SK-N-SH (cell line): ENCODE results near the gene PRKCG. TPM values are rescaled to one million over a fixed set of nuclear protein-coding genes. Genes with fewer than 3 reads are reported as not detected.

Experiments
- CTCF ChIA-PET: fragments of 300-600, 350-600 bp; formaldehyde crosslinking; extraction: SDS; loops from one replicate; lab custom pipeline; 2021; lab: Yijun Ruan, JAX
- POLR2A ChIA-PET: fragments of 350-600 bp; sonication (Branson Sonifier 250); formaldehyde crosslinking; extraction: SDS; loops from one replicate; lab custom pipeline; 2020; ENCODE audit warnings: antibody characterized with exemption, inconsistent platforms; lab: Yijun Ruan, JAX
- DNase-seq: peaks from one replicate; pipeline ENCODE4 v3.0.0; 2012
- H2AFZ ChIP-seq: fragments of 200-600 bp; sonication (generic); 2 replicates; pipeline ENCODE4 v1.8.1; 2016; ENCODE audit warnings: antibody characterized with exemption, mild to moderate bottlenecking, low read depth
- H3F3A ChIP-seq: fragments of 200-600 bp; sonication (generic); replicated peaks from 2 replicates; pipeline ENCODE3; 2016; ENCODE audit warnings: antibody characterized with exemption, mild to moderate bottlenecking; ENCODE audit not compliant: insufficient read depth
- H3K27ac ChIP-seq, 2 experiments: fragments of 200-500 bp in 1 of 2; fragments of 200-600 bp in 1 of 2; sonication (Bioruptor generic) in 1 of 2; sonication (generic), shearing (Covaris generic) in 1 of 2; 2 replicates each; pipeline versions ENCODE4 v1.5.1 to v1.6.1; 2014 to 2016; ENCODE audit warnings: low read depth in 2 of 2, inconsistent platforms in 1 of 2, low read length in 1 of 2, mild to moderate bottlenecking in 1 of 2, mixed read lengths in 1 of 2
- H3K27me3 ChIP-seq: fragments of 200-600 bp; sonication (generic), shearing (Covaris generic); 2 replicates; pipeline ENCODE4 v1.6.1; 2016; ENCODE audit warnings: mixed run types; ENCODE audit not compliant: insufficient read depth
- H3K36me3 ChIP-seq, 2 experiments: fragments of 200-500 bp in 1 of 2; fragments of 200-600 bp in 1 of 2; sonication (Bioruptor generic) in 1 of 2; sonication (generic) in 1 of 2; replicated peaks in 1 of 2; 2 replicates each; pipeline versions ENCODE3 to v1.5.1; 2014 to 2016; ENCODE audit warnings: low read length in 1 of 2, mild to moderate bottlenecking in 1 of 2; ENCODE audit not compliant: insufficient read depth in 2 of 2, control insufficient read depth in 1 of 2
- H3K4me1 ChIP-seq, 2 experiments: fragments of 200-500 bp in 1 of 2; fragments of 200-600 bp in 1 of 2; sonication (Bioruptor generic) in 1 of 2; sonication (generic), shearing (Covaris generic) in 1 of 2; 2 replicates each; pipeline versions ENCODE4 v1.5.1 to v1.6.1; 2014 to 2016; ENCODE audit warnings: low read depth in 1 of 2, low read length in 1 of 2, mixed run types in 1 of 2; ENCODE audit not compliant: insufficient read depth in 2 of 2, control insufficient read depth in 1 of 2
- H3K4me2 ChIP-seq: fragments of 200-600 bp; sonication (generic), shearing (Covaris generic); 2 replicates; pipeline ENCODE4 v1.6.1; 2017; ENCODE audit warnings: mixed run types
- H3K4me3 ChIP-seq, 2 experiments: fragments of 200-500 bp in 1 of 2; fragments of 200-600 bp in 1 of 2; sonication (Bioruptor generic) in 1 of 2; sonication (generic), shearing (Covaris generic) in 1 of 2; 2 replicates each; pipeline versions ENCODE4 v1.5.1 to v1.8.1; 2014 to 2016; ENCODE audit warnings: low read depth in 2 of 2, inconsistent platforms in 1 of 2, low read length in 1 of 2, mild to moderate bottlenecking in 1 of 2, mixed read lengths in 1 of 2, moderate library complexity in 1 of 2
- H3K79me2 ChIP-seq: fragments of 200-600 bp; sonication (generic); 2 replicates; pipeline ENCODE4 v1.8.1; 2017; ENCODE audit warnings: mild to moderate bottlenecking; ENCODE audit not compliant: insufficient read depth
- H3K9ac ChIP-seq: fragments of 200-600 bp; sonication (generic); 2 replicates; pipeline ENCODE4 v1.6.1; 2017; ENCODE audit warnings: mixed run types
- H3K9me2 ChIP-seq: fragments of 200-600 bp; sonication (generic); 2 replicates; pipeline ENCODE4 v1.6.1; 2017; ENCODE audit warnings: mixed run types
- H3K9me3 ChIP-seq: fragments of 200-600 bp; sonication (generic); 2 replicates; pipeline ENCODE4 v1.6.1; 2017; ENCODE audit warnings: mixed run types, mild to moderate bottlenecking, moderate library complexity
- H4K20me1 ChIP-seq: fragments of 200-600 bp; sonication (generic); 2 replicates; pipeline ENCODE4 v1.6.1; 2017; ENCODE audit warnings: mild to moderate bottlenecking, mixed run types; ENCODE audit not compliant: insufficient read depth
- EP300 ChIP-seq, 2 experiments: IDR thresholded peaks; 2 replicates each; pipeline versions ENCODE4 v1.4.0 to v1.6.1; 2012; ENCODE audit warnings: borderline replicate concordance in 1 of 2, low read depth in 1 of 2, low read length in 1 of 2
- EZH2phosphoT487 ChIP-seq: fragments of 200-600 bp; sonication (generic); IDR thresholded peaks from 2 replicates; pipeline ENCODE4 v1.6.1; 2017; ENCODE audit warnings: low read depth, mixed run types, mild to moderate bottlenecking, antibody characterized with exemption, moderate library complexity, borderline replicate concordance
- FOSL2 ChIP-seq: IDR thresholded peaks from 2 replicates; pipeline ENCODE4 v1.4.0; 2012; ENCODE audit warnings: low read depth, mild to moderate bottlenecking, moderate library complexity, borderline replicate concordance
- FOXM1 ChIP-seq: IDR thresholded peaks from 2 replicates; pipeline ENCODE4 v1.4.0; 2012; ENCODE audit warnings: low read depth, mild to moderate bottlenecking
- JUND ChIP-seq: IDR thresholded peaks from 2 replicates; pipeline ENCODE4 v1.4.0; 2012
- NFIC ChIP-seq: IDR thresholded peaks from 2 replicates; pipeline ENCODE4 v1.4.0; 2012; ENCODE audit warnings: borderline replicate concordance
- NRF1 ChIP-seq: IDR thresholded peaks from 2 replicates; pipeline ENCODE4 v1.6.1; 2012; ENCODE audit warnings: low read depth, mild to moderate bottlenecking, low read length
- POLR2AphosphoS5 ChIP-seq: IDR thresholded peaks from 2 replicates; pipeline ENCODE4 v1.6.1; 2012; ENCODE audit warnings: low read depth, low read length
- RAD21 ChIP-seq: IDR thresholded peaks from 2 replicates; pipeline ENCODE4 v1.6.1; 2012; ENCODE audit warnings: mild to moderate bottlenecking, low read length
- RFX5 ChIP-seq: IDR thresholded peaks from 2 replicates; pipeline ENCODE4 v1.6.1; 2012; ENCODE audit warnings: mild to moderate bottlenecking, improper control_type of control experiment, low read length
- RXRA ChIP-seq: IDR thresholded peaks from 2 replicates; pipeline ENCODE4 v1.4.0; 2012; ENCODE audit warnings: low read depth, mild to moderate bottlenecking, borderline replicate concordance
- SIN3A ChIP-seq: IDR thresholded peaks from 2 replicates; pipeline ENCODE4 v1.6.1; 2012; ENCODE audit warnings: low read depth, mild to moderate bottlenecking, low read length, moderate library complexity, borderline replicate concordance
- SMC3 ChIP-seq: IDR thresholded peaks from 2 replicates; pipeline ENCODE4 v1.6.1; 2012; ENCODE audit warnings: low read depth, low read length, improper control_type of control experiment
- TCF12 ChIP-seq: IDR thresholded peaks from 2 replicates; pipeline ENCODE4 v1.4.0; 2012
- TEAD4 ChIP-seq: IDR thresholded peaks from 2 replicates; pipeline ENCODE4 v1.4.0; 2012; ENCODE audit warnings: mild to moderate bottlenecking, borderline replicate concordance; ENCODE audit not compliant: insufficient read depth
- YY1 ChIP-seq: IDR thresholded peaks from 2 replicates; pipeline ENCODE4 v1.4.0; 2012; ENCODE audit warnings: low read depth, mild to moderate bottlenecking
- WGBS: methylation state at CpG from one replicate; pipeline ENCODE4 v1.1.6; 2017; ENCODE audit warnings: low lambda C conversion rate; 5-methylcytosine and 5-hydroxymethylcytosine counted together
- polyA plus RNA-seq, 3 experiments: library from polyadenylated mRNA; depleted of rRNA; stranded (reverse); fragments of >200 nt; gene quantifications; 2 replicates each; pipeline ENCODE4 v1.2.3, GENCODE V29; 2012
- TF ChIP-seq, protein P1 (sequence below): IDR thresholded peaks from 2 replicates; pipeline ENCODE4 v1.4.0; 2012; ENCODE audit warnings: low read depth, borderline replicate concordance
- TF ChIP-seq, protein P2 (sequence below): fragments of 150-350 bp; IDR thresholded peaks from 2 replicates; pipeline ENCODE4 v1.6.1; 2017; ENCODE audit warnings: antibody characterized with exemption, low read length, low read depth, borderline replicate concordance
- TF ChIP-seq, protein P3 (sequence below): IDR thresholded peaks from 2 replicates; pipeline ENCODE4; 2012
- TF ChIP-seq, protein P4 (sequence below): IDR thresholded peaks from 2 replicates; pipeline ENCODE4 v1.4.0; 2012; ENCODE audit warnings: low read depth, borderline replicate concordance

The PRKCG gene
- polyA plus RNA-seq, 1 of the 3 experiments (the other 2 are of a cell fraction), result 0.08 TPM

DNA sequence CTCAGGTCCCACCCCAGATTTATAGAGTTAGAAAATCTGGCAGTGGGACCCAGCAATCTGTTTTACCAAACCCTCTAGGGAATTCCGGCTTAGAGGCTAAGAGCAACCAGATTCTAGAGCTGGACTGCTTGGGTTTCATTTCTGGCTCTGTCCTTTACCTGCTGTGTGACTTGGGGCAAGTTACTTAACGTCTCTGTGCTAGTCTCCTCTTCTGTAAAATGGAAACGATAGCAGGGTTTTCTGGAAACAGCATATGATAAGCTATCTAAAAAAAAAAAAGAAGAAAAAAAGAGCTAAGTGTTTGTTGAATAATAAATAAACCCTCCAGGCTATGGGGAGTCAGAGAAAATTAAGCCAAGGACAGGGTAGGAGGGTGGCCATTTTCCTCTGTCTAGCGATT, 15.5 kb downstream of the PRKCG start (continued):
- TF ChIP-seq, protein P1, sequence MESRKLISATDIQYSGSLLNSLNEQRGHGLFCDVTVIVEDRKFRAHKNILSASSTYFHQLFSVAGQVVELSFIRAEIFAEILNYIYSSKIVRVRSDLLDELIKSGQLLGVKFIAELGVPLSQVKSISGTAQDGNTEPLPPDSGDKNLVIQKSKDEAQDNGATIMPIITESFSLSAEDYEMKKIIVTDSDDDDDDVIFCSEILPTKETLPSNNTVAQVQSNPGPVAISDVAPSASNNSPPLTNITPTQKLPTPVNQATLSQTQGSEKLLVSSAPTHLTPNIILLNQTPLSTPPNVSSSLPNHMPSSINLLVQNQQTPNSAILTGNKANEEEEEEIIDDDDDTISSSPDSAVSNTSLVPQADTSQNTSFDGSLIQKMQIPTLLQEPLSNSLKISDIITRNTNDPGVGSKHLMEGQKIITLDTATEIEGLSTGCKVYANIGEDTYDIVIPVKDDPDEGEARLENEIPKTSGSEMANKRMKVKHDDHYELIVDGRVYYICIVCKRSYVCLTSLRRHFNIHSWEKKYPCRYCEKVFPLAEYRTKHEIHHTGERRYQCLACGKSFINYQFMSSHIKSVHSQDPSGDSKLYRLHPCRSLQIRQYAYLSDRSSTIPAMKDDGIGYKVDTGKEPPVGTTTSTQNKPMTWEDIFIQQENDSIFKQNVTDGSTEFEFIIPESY, result no peak
- TF ChIP-seq FOXM1 (no peak), NFIC (no peak), RXRA (no peak)

DNA sequence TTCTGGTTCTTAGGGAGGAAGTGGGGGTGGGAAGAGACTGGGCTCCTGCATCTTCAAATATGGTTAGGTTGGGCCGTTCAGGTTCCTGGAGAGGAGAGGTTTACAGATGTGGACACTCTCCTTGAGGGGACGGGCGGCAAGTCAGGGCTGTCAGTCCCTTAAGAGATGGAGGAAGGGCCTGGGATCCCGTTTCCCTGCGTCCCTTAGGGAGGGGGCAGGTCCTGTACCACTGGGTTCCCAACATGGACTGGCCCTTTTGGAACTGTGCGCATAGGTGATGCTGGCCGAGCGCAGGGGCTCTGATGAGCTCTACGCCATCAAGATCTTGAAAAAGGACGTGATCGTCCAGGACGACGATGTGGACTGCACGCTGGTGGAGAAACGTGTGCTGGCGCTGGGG, 16.2 kb downstream of the PRKCG start:
- ChIA-PET CTCF (interaction anchor here (1.0 to 2.4 kb wide), 6 partner anchors 9 to 132 kb away, joined by 3 to 11 read pairs (median 5); no protein-coding TSS in a partner anchor), POLR2A (interaction anchor here (0.7 kb wide), 1 partner anchor 19 kb away, joined by 3 read pairs; no protein-coding TSS in a partner anchor)
- no peak overlapping the region for H2AFZ ChIP-seq
- no peaks in the 10 kb centered on the region for H4K20me1 ChIP-seq
- no peak overlapping the region for H3K4me2 ChIP-seq
- H3K79me2 ChIP-seq, result no peaks in the 10 kb centered on the region
- H3K27me3 ChIP-seq, result peaks cover 48% of the 10 kb centered on the region
- H3K9me3 ChIP-seq, result no peaks in the 10 kb centered on the region
- H3K9ac ChIP-seq, result no peak overlapping the region
- no peaks in the 10 kb centered on the region for H3F3A ChIP-seq
- H3K27ac ChIP-seq, result no peak overlapping the region
- H3K36me3 ChIP-seq, result no peaks in the 10 kb centered on the region
- H3K4me3 ChIP-seq, result peak overlapping the region in 1 of 2 experiments; percentile 26; a peak in 1 of 4 replicates
- 49% methylated on average over 10 of the region's 16 CpGs for WGBS
- DNase-seq, result no peak
- H3K9me2 ChIP-seq, result no peaks in the 10 kb centered on the region
- TF ChIP-seq, protein P2, sequence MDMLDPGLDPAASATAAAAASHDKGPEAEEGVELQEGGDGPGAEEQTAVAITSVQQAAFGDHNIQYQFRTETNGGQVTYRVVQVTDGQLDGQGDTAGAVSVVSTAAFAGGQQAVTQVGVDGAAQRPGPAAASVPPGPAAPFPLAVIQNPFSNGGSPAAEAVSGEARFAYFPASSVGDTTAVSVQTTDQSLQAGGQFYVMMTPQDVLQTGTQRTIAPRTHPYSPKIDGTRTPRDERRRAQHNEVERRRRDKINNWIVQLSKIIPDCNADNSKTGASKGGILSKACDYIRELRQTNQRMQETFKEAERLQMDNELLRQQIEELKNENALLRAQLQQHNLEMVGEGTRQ, result no peak
- TF ChIP-seq FOSL2 (no peak), RFX5 (no peak), TEAD4 (no peak), POLR2AphosphoS5 (no peak), YY1 (no peak), NRF1 (no peak), EP300 (IDR thresholded peaks at IDR 0.05; ENCODE audit: borderline replicate concordance in 1 of 2, low read depth in 1 of 2, low read length in 1 of 2) (no peak), EZH2phosphoT487 (no peak), JUND (no peak), SMC3 (no peak), NFIC (no peak), RXRA (no peak), FOXM1 (no peak), SIN3A (no peak), TCF12 (no peak), RAD21 (no peak)
- TF ChIP-seq, protein P3, sequence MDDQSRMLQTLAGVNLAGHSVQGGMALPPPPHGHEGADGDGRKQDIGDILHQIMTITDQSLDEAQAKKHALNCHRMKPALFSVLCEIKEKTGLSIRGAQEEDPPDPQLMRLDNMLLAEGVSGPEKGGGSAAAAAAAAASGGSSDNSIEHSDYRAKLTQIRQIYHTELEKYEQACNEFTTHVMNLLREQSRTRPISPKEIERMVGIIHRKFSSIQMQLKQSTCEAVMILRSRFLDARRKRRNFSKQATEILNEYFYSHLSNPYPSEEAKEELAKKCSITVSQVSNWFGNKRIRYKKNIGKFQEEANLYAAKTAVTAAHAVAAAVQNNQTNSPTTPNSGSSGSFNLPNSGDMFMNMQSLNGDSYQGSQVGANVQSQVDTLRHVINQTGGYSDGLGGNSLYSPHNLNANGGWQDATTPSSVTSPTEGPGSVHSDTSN, result no peak
- TF ChIP-seq, protein P1, result no peak
- TF ChIP-seq, protein P4, sequence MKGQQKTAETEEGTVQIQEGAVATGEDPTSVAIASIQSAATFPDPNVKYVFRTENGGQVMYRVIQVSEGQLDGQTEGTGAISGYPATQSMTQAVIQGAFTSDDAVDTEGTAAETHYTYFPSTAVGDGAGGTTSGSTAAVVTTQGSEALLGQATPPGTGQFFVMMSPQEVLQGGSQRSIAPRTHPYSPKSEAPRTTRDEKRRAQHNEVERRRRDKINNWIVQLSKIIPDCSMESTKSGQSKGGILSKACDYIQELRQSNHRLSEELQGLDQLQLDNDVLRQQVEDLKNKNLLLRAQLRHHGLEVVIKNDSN, result no peak
- peaks cover 0 to 5% of the 10 kb centered on the region in 2 experiments; a peak in 1 of 4 replicates for H3K4me1 ChIP-seq
